H9 (cell line): ENCODE results near the gene NUP155. TPM values are rescaled to one million over a fixed set of nuclear protein-coding genes. Genes with fewer than 3 reads are reported as not detected.

ENCODE experiments used
- DNase-seq: peaks from one replicate; pipeline ENCODE4 v3.0.0-alpha.2; 2017
- H2AFZ ChIP-seq: one replicate; pipeline ENCODE4 v1.6.1; 2013; ENCODE audit warnings: mild to moderate bottlenecking, low read length, control low read depth, moderate library complexity
- H2AK5ac ChIP-seq: 2 replicates; pipeline ENCODE4 v1.6.1; 2013; ENCODE audit warnings: low read length, control low read depth, mixed read lengths; ENCODE audit not compliant: insufficient read length
- H2BK120ac ChIP-seq: one replicate; pipeline ENCODE4 v1.6.1; 2013; ENCODE audit warnings: low read depth, mild to moderate bottlenecking, low read length, control low read depth, inconsistent platforms; ENCODE audit not compliant: poor library complexity, severe bottlenecking
- H2BK12ac ChIP-seq: 2 replicates; pipeline ENCODE4 v1.6.1; 2013; ENCODE audit warnings: low read length, control low read depth, mixed read lengths, low read depth; ENCODE audit not compliant: insufficient read length
- H2BK15ac ChIP-seq: 2 replicates; pipeline ENCODE4 v1.6.1; 2013; ENCODE audit warnings: low read depth, low read length, control low read depth
- H2BK20ac ChIP-seq: one replicate; pipeline ENCODE4 v1.6.1; 2013; ENCODE audit warnings: low read depth, mild to moderate bottlenecking, low read length, control low read depth, inconsistent platforms; ENCODE audit not compliant: poor library complexity, severe bottlenecking
- H2BK5ac ChIP-seq: 2 replicates; pipeline ENCODE4 v1.6.1; 2013; ENCODE audit warnings: low read length, control low read depth, mixed read lengths; ENCODE audit not compliant: insufficient read length
- H3K14ac ChIP-seq: 2 replicates; pipeline ENCODE4 v1.6.1; 2013; ENCODE audit warnings: low read length, control low read depth; ENCODE audit not compliant: insufficient read depth
- H3K18ac ChIP-seq: 2 replicates; pipeline ENCODE4 v1.6.1; 2013; ENCODE audit warnings: low read depth, mild to moderate bottlenecking, mixed read lengths, low read length, control low read depth; ENCODE audit not compliant: insufficient read length
- H3K23ac ChIP-seq: 2 replicates; pipeline ENCODE4 v1.6.1; 2013; ENCODE audit warnings: low read length, control low read depth, mixed read lengths, low read depth; ENCODE audit not compliant: insufficient read length
- H3K23me2 ChIP-seq: 2 replicates; pipeline ENCODE4 v1.6.1; 2013; ENCODE audit warnings: low read depth, mild to moderate bottlenecking, mixed read lengths, low read length, control low read depth; ENCODE audit not compliant: insufficient read length, poor library complexity, severe bottlenecking
- H3K27ac ChIP-seq: 2 replicates; pipeline ENCODE4 v1.5.1; 2013; ENCODE audit warnings: low read length, control low read depth, mixed read lengths, low read depth; ENCODE audit not compliant: insufficient read length
- H3K27me3 ChIP-seq: 2 replicates; pipeline ENCODE4 v1.6.1; 2013; ENCODE audit warnings: low read length, control low read depth, inconsistent platforms; ENCODE audit not compliant: insufficient read depth
- H3K4ac ChIP-seq: 2 replicates; pipeline ENCODE4 v1.6.1; 2013; ENCODE audit warnings: low read depth, mild to moderate bottlenecking, control low read depth, inconsistent platforms, low read length, moderate library complexity
- H3K4me1 ChIP-seq: 2 replicates; pipeline ENCODE4 v1.6.1; 2013; ENCODE audit warnings: low read length, control low read depth, inconsistent platforms; ENCODE audit not compliant: insufficient read depth
- H3K4me2 ChIP-seq: 2 replicates; pipeline ENCODE4 v1.6.1; 2013; ENCODE audit warnings: low read length, control low read depth, mixed read lengths; ENCODE audit not compliant: insufficient read length, insufficient read depth
- H3K56ac ChIP-seq: 2 replicates; pipeline ENCODE4 v1.6.1; 2013; ENCODE audit warnings: low read depth, mild to moderate bottlenecking, mixed read lengths, low read length, control low read depth; ENCODE audit not compliant: insufficient read length
- H3K79me1 ChIP-seq: 2 replicates; pipeline ENCODE4 v1.6.1; 2013; ENCODE audit warnings: low read depth, mild to moderate bottlenecking, moderate library complexity, low read length, control low read depth, inconsistent platforms; ENCODE audit not compliant: insufficient read depth, poor library complexity, severe bottlenecking
- H3K79me2 ChIP-seq: 2 replicates; pipeline ENCODE4 v1.6.1; 2013; ENCODE audit warnings: low read length, control low read depth, inconsistent platforms; ENCODE audit not compliant: insufficient read depth
- H3K9ac ChIP-seq: 2 replicates; pipeline ENCODE4 v1.6.1; 2013; ENCODE audit warnings: low read length, control low read depth, mixed read lengths; ENCODE audit not compliant: insufficient read length; ENCODE audit errors: extremely low read depth
- H3K9me3 ChIP-seq: one replicate; pipeline ENCODE4 v1.6.1; 2013; ENCODE audit warnings: low read depth, low read length, inconsistent platforms; ENCODE audit not compliant: control insufficient read depth
- H3T11ph ChIP-seq: one replicate; pipeline ENCODE4 v1.6.1; 2013; ENCODE audit warnings: mild to moderate bottlenecking, low read length, control low read depth, inconsistent platforms
- H4K20me1 ChIP-seq: one replicate; pipeline ENCODE4 v1.6.1; 2013; ENCODE audit not compliant: control insufficient read depth, insufficient read length, insufficient read depth
- H4K5ac ChIP-seq: 2 replicates; pipeline ENCODE4 v1.6.1; 2013; ENCODE audit warnings: low read depth, mild to moderate bottlenecking, mixed read lengths, low read length, control low read depth; ENCODE audit not compliant: insufficient read length
- H4K8ac ChIP-seq: replicated peaks from 2 replicates; pipeline ENCODE4 v1.6.1; 2013; ENCODE audit warnings: low read length, control low read depth, mixed read lengths, low read depth; ENCODE audit not compliant: insufficient read length
- H4K91ac ChIP-seq: 2 replicates; pipeline ENCODE4 v1.6.1; 2013; ENCODE audit warnings: low read depth, mild to moderate bottlenecking, moderate library complexity, mixed read lengths, low read length, control low read depth; ENCODE audit not compliant: insufficient read length
- H3K27ac Mint-ChIP-seq, 3 experiments: 2 replicates in 2 of 3; 3 replicates in 1 of 3; pipeline ENCODE4 v1.8.0; 2020 to 2021; ENCODE audit warnings: mixed read lengths in 3 of 3, mild to moderate bottlenecking in 1 of 3, moderate library complexity in 1 of 3
- H3K27me3 Mint-ChIP-seq: 2 replicates; pipeline ENCODE4 v1.8.0; 2021; ENCODE audit warnings: low read depth, mild to moderate bottlenecking, moderate library complexity, mixed read lengths
- H3K36me3 Mint-ChIP-seq, 3 experiments: 2 replicates in 2 of 3; 3 replicates in 1 of 3; pipeline ENCODE4 v1.8.0; 2020 to 2021; ENCODE audit warnings: low read depth in 3 of 3, mixed read lengths in 3 of 3; ENCODE audit not compliant: insufficient read depth in 1 of 3
- H3K4me1 Mint-ChIP-seq, 2 experiments: 2 replicates each; pipeline ENCODE4 v1.8.0; 2020; ENCODE audit warnings: mixed read lengths in 2 of 2
- H3K4me3 Mint-ChIP-seq, 2 experiments: 2 replicates in 1 of 2; 3 replicates in 1 of 2; pipeline ENCODE4 v1.8.0; 2020 to 2021; ENCODE audit warnings: mild to moderate bottlenecking in 2 of 2, mixed read lengths in 2 of 2, moderate library complexity in 1 of 2
- H3K9me3 Mint-ChIP-seq, 2 experiments: 2 replicates in 1 of 2; 3 replicates in 1 of 2; pipeline ENCODE4 v1.8.0; 2020; ENCODE audit warnings: mild to moderate bottlenecking in 2 of 2, mixed read lengths in 2 of 2, moderate library complexity in 1 of 2
- CTCF ChIP-seq: fragments of 200-600 bp; sonication (generic); conservative IDR thresholded peaks from 3 replicates; pipeline ENCODE4 v1.8.0; 2021; ENCODE audit warnings: antibody characterized with exemption, mild to moderate bottlenecking
- WGBS: extraction: QIAGEN DNeasy Blood & Tissue Kit; methylation state at CpG from one replicate; pipeline ENCODE4 v1.1.7; 2013; ENCODE audit warnings: missing lambda C conversion rate, low lambda C conversion rate, mixed read lengths; ENCODE audit not compliant: insufficient read length; ENCODE audit errors: extremely low coverage; 5-methylcytosine and 5-hydroxymethylcytosine counted together
- total RNA-seq: library from RNA; stranded (reverse); gene quantifications from 2 replicates; pipeline ENCODE4 v1.2.1, GENCODE V29; 2021

Gene NUP155
- total RNA-seq, 1 experiment from 2014 or later, result 82.4 TPM

- Histone ChIP-seq H3K23ac (no peak overlapping the region), H3K56ac (no peak overlapping the region), H3K9ac (no peak overlapping the region), H2AK5ac (no peak overlapping the region), H3K79me1 (no peaks in the 10 kb centered on the region), H2BK15ac (no peak overlapping the region), H2BK120ac (no peak overlapping the region), H4K20me1 (no peaks in the 10 kb centered on the region), H2BK12ac (no peak overlapping the region), H3K14ac (no peak overlapping the region), H3K79me2 (no peaks in the 10 kb centered on the region), H4K8ac (no peak overlapping the region), H2BK5ac (no peak overlapping the region), H3K9me3 (no peaks in the 10 kb centered on the region), H3K4me1 (no peaks in the 10 kb centered on the region), H3K18ac (no peak overlapping the region), H3T11ph (no peak overlapping the region), H3K4ac (no peak overlapping the region), H2BK20ac (no peak overlapping the region), H3K27ac (no peak overlapping the region), H2AFZ (no peak overlapping the region), H4K91ac (no peak overlapping the region), H3K23me2 (peaks cover 3% of the 10 kb centered on the region), H3K27me3 (no peaks in the 10 kb centered on the region), H3K4me2 (no peak overlapping the region), H4K5ac (no peak overlapping the region)
- Mint-ChIP-seq H3K36me3 (peaks cover 0 to 3% (median 0%) of the 10 kb centered on the region in 3 experiments; a peak in 3 of 7 replicates), H3K4me3 (peak overlapping the region in 1 of 2 experiments; percentile 77; a peak in 1 of 5 replicates), H3K4me1 (peaks cover 8 to 12% of the 10 kb centered on the region in 2 experiments), H3K9me3 (no peaks in the 10 kb centered on the region), H3K27ac (no peak overlapping the region), H3K27me3 (no peaks in the 10 kb centered on the region)
- DNase-seq, result no peak
- no peak for TF ChIP-seq CTCF
- WGBS, result no CpG with 5 or more reads among the region's 4 CpGs
These were observed 123.4 kb downstream of the NUP155 start for GRCh38 chr5:37247496-37247895.
